IPS-20b (cell line): ENCODE data around the gene SNRNP27.
A peak's percentile ranks its signal among the peaks of the same experiment; 100 is the strongest.

Source experiments
- H3K27ac ChIP-seq: one replicate; pipeline ENCODE4 v1.5.1; 2013; ENCODE audit warnings: low read length
- H3K27me3 ChIP-seq: 2 replicates; pipeline ENCODE4 v1.6.1; 2013; ENCODE audit warnings: mild to moderate bottlenecking, low read length, inconsistent platforms; ENCODE audit not compliant: insufficient read depth
- H3K36me3 ChIP-seq: 2 replicates; pipeline ENCODE4 v1.6.1; 2013; ENCODE audit warnings: low read depth, mild to moderate bottlenecking, inconsistent platforms, low read length, moderate library complexity; ENCODE audit not compliant: insufficient read depth
- H3K4me1 ChIP-seq: 2 replicates; pipeline ENCODE4 v1.6.1; 2013; ENCODE audit warnings: mild to moderate bottlenecking, control low read depth, inconsistent platforms, low read length, moderate library complexity; ENCODE audit not compliant: insufficient read depth
- H3K4me3 ChIP-seq: 2 replicates; pipeline ENCODE4 v1.5.1; 2013; ENCODE audit warnings: mild to moderate bottlenecking, low read length, inconsistent platforms
- H3K9ac ChIP-seq: 2 replicates; pipeline ENCODE4 v1.6.1; 2013; ENCODE audit warnings: low read depth, mild to moderate bottlenecking, inconsistent platforms, low read length, moderate library complexity
- H3K9me3 ChIP-seq: 2 replicates; pipeline ENCODE4 v1.6.1; 2013; ENCODE audit warnings: mild to moderate bottlenecking, low read depth, low read length, inconsistent platforms; ENCODE audit not compliant: insufficient read depth

The SNRNP27 gene

GRCh38 chr2:69893684-69894551 is at the start of gene SNRNP27:
Gene SNRNP27 (plus strand): TSS chr2:69893956. CDS start chr2:69893985, 29 bp downstream.
- no peaks in the 10 kb centered on the region for H3K9me3 ChIP-seq
- H3K36me3 ChIP-seq, result peaks cover 32% of the 10 kb centered on the region
- peak within 1 kb of the TSS; percentile 61 for H3K27ac ChIP-seq
- H3K9ac ChIP-seq, result peak within 1 kb of the TSS; percentile 96
- H3K4me3 ChIP-seq, result peak within 1 kb of the TSS; percentile 99
- no peaks in the 10 kb centered on the region for H3K27me3 ChIP-seq
- H3K4me1 ChIP-seq, result peaks cover 4% of the 10 kb centered on the region; the same call in 1 of the 2 replicates

GRCh38 chr2:69843993-69844392 is 49.8 kb upstream of the SNRNP27 start:
- Histone ChIP-seq H3K9ac (no peak overlapping the region), H3K4me3 (no peak overlapping the region), H3K9me3 (no peaks in the 10 kb centered on the region), H3K4me1 (no peaks in the 10 kb centered on the region), H3K27ac (no peak overlapping the region), H3K36me3 (peaks cover 86% of the 10 kb centered on the region), H3K27me3 (no peaks in the 10 kb centered on the region)

- no peak overlapping the region for H3K4me3 ChIP-seq
- peaks cover 86% of the 10 kb centered on the region for H3K36me3 ChIP-seq
- no peaks in the 10 kb centered on the region for H3K4me1 ChIP-seq
- H3K27ac ChIP-seq, result no peak overlapping the region
- H3K9me3 ChIP-seq, result no peaks in the 10 kb centered on the region
- H3K9ac ChIP-seq, result no peak overlapping the region
- no peaks in the 10 kb centered on the region for H3K27me3 ChIP-seq
These were observed 49.2 kb upstream of the SNRNP27 start for GRCh38 chr2:69844560-69844959.

DNA sequence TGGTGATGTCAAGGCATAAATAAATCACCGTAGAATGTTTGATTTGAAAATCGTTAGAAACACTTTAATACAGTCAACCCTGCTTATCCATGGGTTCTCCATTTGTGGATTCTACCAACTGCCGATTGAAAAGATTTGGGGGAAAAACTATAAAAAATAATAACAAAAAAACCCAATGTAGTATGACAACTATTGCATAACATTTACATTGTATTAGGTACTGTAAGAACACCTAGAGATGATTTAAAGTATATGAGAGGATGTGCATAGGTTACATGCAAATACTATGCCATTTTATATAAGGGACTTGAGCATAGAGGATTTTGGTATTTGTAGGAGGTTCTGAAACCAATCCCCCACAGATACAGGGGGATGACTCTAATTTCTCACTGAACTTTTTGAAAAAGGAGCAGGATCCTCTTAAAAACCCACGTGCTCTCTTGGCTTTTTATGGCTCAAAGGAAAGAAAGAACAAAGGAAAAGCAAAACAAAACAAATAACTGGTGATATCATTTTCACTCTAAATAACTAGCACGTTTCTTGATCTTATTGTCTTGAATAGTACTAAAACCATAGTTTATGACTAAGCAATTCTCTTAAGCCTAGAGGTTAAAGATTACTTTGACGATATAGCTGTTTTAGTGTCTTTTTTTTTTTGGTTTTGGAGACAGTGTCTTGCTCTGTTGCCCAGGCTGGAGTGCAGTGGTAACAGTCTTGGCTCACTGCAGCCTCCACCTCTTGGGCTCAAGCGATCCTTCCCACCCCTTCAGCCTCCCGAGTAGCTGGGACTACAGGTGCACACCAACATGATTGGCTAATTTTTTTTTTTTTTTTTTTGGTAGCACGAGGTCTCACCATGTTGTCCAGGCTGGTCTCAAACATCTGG is 47.3 kb upstream of the SNRNP27 start:
- no peak overlapping the region for H3K4me3 ChIP-seq
- H3K36me3 ChIP-seq, result peaks cover 86% of the 10 kb centered on the region
- no peak overlapping the region for H3K27ac ChIP-seq
- no peak overlapping the region for H3K9ac ChIP-seq
- no peaks in the 10 kb centered on the region for H3K27me3 ChIP-seq
- H3K4me1 ChIP-seq, result no peaks in the 10 kb centered on the region
- H3K9me3 ChIP-seq, result no peaks in the 10 kb centered on the region

DNA sequence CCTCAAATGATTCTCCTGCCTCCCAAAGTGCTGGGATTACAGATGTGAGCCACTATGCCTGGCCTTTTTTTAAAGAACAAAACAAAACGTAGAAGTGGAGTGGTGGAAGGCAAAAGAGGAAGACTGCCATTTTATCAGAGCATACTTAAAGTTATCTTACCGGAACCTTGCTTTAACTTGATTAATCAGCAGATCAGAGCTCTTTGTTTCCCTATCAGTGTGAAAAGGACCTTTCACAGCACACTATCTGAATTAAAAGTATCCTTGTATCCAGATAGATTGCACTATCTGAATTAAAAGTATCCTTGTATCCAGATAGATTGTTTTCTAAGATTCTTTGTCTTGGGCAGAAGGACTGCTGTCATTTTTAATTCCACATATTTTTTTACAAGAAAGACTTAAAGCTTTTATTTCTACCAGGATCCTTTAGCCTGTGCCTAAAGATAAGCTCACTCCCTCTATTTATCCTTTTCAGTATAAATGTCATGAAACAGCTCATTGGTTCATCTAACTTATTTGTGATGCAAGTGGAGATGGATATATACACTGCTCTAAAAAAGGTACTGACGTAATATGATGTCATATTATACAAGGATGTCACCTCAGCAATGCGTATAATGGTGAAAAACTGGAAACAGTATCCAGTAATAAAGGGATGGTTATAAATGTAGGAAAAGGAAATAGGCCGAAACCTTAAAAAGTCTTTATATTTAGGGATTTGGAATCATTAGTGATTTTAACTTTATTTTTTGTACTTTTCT is 46.5 kb upstream of the SNRNP27 start:
- Histone ChIP-seq H3K9me3 (no peaks in the 10 kb centered on the region), H3K4me3 (no peak overlapping the region), H3K27ac (no peak overlapping the region), H3K9ac (no peak overlapping the region), H3K36me3 (peaks cover 84% of the 10 kb centered on the region), H3K27me3 (no peaks in the 10 kb centered on the region), H3K4me1 (no peaks in the 10 kb centered on the region)

DNA sequence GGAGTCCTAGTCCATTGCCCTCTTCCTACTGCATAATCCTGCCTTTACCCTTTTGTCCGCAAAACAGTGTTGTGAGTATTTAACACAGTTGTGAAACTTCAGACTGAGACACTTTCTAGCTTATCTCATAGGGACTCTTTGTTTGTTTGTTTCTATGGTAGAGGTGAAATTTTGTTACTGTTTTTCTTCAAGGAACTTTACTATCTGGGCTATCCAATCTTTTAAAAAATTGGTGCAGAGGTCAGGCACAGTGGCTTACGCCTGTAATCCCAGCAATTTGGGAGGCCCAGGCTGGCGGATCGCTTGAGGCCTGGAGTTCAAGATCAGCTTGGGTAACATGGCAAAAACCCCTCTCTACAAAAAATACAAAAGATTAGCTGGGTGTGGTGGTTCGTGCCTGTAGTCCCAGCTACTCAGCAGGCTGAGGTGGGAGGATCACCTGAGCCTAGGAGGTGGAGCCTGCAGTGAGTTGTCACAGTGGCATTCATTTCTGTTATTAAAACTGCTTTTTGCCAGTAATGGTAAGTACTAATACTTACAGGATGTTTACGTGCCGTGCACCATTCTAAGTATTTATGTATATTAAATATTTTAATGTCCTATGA is 45.5 kb upstream of the SNRNP27 start:
- H3K27me3 ChIP-seq, result no peaks in the 10 kb centered on the region
- H3K27ac ChIP-seq, result no peak overlapping the region
- H3K9me3 ChIP-seq, result no peaks in the 10 kb centered on the region
- H3K4me3 ChIP-seq, result no peak overlapping the region
- no peak overlapping the region for H3K9ac ChIP-seq
- no peaks in the 10 kb centered on the region for H3K4me1 ChIP-seq
- H3K36me3 ChIP-seq, result peaks cover 90% of the 10 kb centered on the region

DNA sequence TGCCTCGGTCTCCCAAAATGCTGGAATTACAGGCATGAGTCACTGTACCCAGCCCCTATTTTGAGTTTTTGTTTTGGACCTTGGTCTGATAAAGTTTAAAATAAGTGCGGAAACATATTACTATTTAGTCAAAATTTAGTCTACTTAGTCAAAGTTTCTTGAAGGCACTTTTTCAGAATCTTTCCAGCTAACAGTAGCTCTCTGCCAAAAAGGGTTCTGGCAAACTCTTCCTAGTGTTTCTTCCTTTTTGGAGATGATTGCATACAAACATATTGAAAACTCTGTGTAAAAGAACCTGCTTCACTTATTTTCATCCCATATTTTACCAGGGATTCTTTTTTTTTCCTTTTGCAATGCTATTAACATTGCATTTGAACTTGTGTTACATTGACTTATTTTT is 35.5 kb upstream of the SNRNP27 start:
- H3K4me1 ChIP-seq, result no peaks in the 10 kb centered on the region
- H3K4me3 ChIP-seq, result no peak overlapping the region
- H3K27me3 ChIP-seq, result no peaks in the 10 kb centered on the region
- no peak overlapping the region for H3K9ac ChIP-seq
- peaks cover 45% of the 10 kb centered on the region for H3K36me3 ChIP-seq
- H3K9me3 ChIP-seq, result no peaks in the 10 kb centered on the region
- no peak overlapping the region for H3K27ac ChIP-seq

DNA sequence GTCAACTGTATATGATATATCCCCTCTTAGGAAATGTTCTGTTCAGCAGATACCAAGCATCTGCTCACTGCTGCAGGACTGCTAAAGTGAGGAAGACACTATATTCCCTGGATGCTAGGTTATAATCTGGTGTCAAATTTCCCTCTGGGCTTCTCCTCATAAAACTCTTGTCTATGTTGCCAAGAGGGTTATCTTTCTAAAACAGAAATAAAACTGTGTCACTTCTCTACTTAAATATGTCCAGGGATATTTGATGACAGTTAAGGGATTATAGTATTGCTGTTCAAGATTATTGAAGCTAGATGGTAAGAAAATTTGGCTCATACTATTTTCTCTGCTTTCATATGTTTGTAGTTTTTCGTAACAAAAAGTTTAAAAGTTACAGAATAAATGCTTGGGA is 30.5 kb upstream of the SNRNP27 start:
- Histone ChIP-seq H3K27ac (no peak overlapping the region), H3K9me3 (no peaks in the 10 kb centered on the region), H3K9ac (no peak overlapping the region), H3K27me3 (no peaks in the 10 kb centered on the region), H3K4me1 (no peaks in the 10 kb centered on the region), H3K4me3 (no peak overlapping the region), H3K36me3 (peaks cover 55% of the 10 kb centered on the region)

DNA sequence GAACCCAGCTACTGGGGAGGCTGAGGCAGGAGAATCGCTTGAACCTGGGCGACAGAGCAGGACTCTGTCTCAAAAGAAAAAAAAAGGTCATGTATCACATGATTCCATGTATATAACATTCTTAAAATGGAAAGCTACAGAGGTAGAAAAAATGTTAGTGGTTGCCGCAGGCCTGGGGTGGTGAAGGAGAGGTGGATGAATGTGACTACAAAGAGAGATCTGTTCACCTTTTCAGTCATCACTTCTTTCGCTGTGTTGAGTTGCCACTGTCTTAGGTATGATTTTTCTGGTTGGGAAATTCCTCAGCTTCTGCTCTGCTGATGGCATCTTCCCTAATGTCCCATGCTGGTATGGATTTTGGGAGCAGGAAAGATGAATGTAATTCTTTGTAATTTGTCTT is 5.3 kb upstream of the SNRNP27 start:
- no peaks in the 10 kb centered on the region for H3K36me3 ChIP-seq
- H3K27ac ChIP-seq, result no peak overlapping the region
- no peak overlapping the region for H3K4me3 ChIP-seq
- H3K27me3 ChIP-seq, result no peaks in the 10 kb centered on the region
- H3K9ac ChIP-seq, result no peak overlapping the region
- H3K9me3 ChIP-seq, result no peaks in the 10 kb centered on the region
- peaks cover 2% of the 10 kb centered on the region; the same call in 1 of the 2 replicates for H3K4me1 ChIP-seq

DNA sequence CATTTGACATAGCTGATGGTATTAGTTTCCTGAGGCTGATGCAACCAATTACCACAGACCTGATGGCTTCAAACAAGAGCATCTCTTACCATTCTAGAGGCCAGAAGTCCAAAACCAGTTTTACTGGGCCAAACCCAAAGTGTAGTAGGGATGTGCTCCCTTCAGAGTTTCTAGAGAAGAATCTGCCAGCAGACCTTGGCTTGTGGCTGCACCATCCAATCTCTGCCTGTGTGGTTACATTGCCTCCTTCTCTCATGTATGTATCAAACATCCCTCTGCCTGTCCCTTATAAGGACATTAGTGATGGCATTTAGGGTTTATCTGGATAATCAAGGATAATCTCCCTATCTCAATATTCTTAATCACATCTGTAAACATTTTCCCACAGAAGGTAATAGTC is 4.5 kb upstream of the SNRNP27 start:
- H3K9ac ChIP-seq, result no peak overlapping the region
- no peaks in the 10 kb centered on the region for H3K36me3 ChIP-seq
- peaks cover 4% of the 10 kb centered on the region; the same call in 1 of the 2 replicates for H3K4me1 ChIP-seq
- no peaks in the 10 kb centered on the region for H3K27me3 ChIP-seq
- H3K9me3 ChIP-seq, result no peaks in the 10 kb centered on the region
- H3K4me3 ChIP-seq, result no peak overlapping the region
- no peak overlapping the region for H3K27ac ChIP-seq

DNA sequence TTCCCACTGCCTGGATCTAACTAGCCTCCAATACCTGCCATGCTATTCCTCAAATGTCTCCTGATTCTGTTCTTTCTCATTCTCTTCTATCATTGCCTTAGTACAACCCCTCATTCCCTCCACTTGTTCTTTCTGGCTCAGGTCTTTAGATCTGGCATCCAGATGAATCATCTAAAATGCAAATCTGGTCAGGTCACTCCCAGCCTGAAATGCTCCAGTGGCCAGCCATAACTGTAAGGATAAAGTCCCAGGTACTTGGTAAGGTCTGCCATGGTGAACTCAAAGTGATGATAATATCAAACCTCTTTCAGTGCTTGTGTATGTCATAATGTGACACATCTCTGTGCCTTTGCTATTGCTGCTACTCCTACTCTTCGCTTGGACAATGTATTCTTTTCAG is 2.9 kb upstream of the SNRNP27 start:
- Histone ChIP-seq H3K4me3 (no peak overlapping the region), H3K9me3 (no peaks in the 10 kb centered on the region), H3K27me3 (no peaks in the 10 kb centered on the region), H3K36me3 (peaks cover 1% of the 10 kb centered on the region), H3K27ac (no peak overlapping the region), H3K4me1 (peaks cover 4% of the 10 kb centered on the region; the same call in 1 of the 2 replicates), H3K9ac (no peak overlapping the region)
